Kidney (tissue), 14 donors: Measurements from ENCODE around the gene ACTR6. TPM values are rescaled to one million over a fixed set of nuclear protein-coding genes. Genes with fewer than 3 reads are reported as not detected.
"Not testable (repeated sequence)": the region's sequence is repeated elsewhere in the genome, so short reads cannot be mapped to it uniquely, and the experiment has no call there.

Experiments used
- DNase-seq, 5 donors: peaks; one replicate each; pipeline ENCODE4 v3.0.0-alpha.2; 2013 to 2020
- FAIRE-seq: peaks from 2 replicates; lab custom pipeline; 2012; peaks lifted over from hg19 to GRCh38; lab: Jason Lieb, UNC
- H3K27ac ChIP-seq, 2 donors: one replicate each; pipeline ENCODE4 v1.7.0; 2013; ENCODE audit warnings: low read depth in 2 of 2, low read length in 2 of 2, inconsistent platforms in 1 of 2
- H3K27me3 ChIP-seq: one replicate; pipeline ENCODE4 v1.7.1; 2013; ENCODE audit warnings: low read length, inconsistent platforms; ENCODE audit not compliant: control insufficient read depth, insufficient read depth
- H3K36me3 ChIP-seq, 3 donors: one replicate each; pipeline versions ENCODE4 v1.7.0 to v1.7.1; 2013; ENCODE audit warnings: low read length in 3 of 3, control low read depth in 1 of 3, inconsistent platforms in 1 of 3; ENCODE audit not compliant: insufficient read depth in 3 of 3, control insufficient read depth in 2 of 3
- H3K4me1 ChIP-seq, 3 donors: one replicate each; pipeline versions ENCODE4 v1.7.0 to v1.7.1; 2013; ENCODE audit warnings: low read length in 3 of 3, inconsistent platforms in 1 of 3, low read depth in 1 of 3; ENCODE audit not compliant: control insufficient read depth in 2 of 3, insufficient read depth in 2 of 3
- H3K4me3 ChIP-seq, 3 donors: one replicate each; pipeline versions ENCODE4 v1.7.0 to v1.8.1; 2013; ENCODE audit warnings: low read length in 3 of 3, control low read depth in 1 of 3, inconsistent platforms in 1 of 3
- H3K9ac ChIP-seq, 3 donors: one replicate each; pipeline versions ENCODE4 v1.7.0 to v1.7.1; 2013; ENCODE audit warnings: low read length in 3 of 3, control low read depth in 1 of 3, inconsistent platforms in 1 of 3
- H3K9me3 ChIP-seq, 3 donors: one replicate each; pipeline versions ENCODE4 v1.7.0 to v1.7.1; 2013; ENCODE audit warnings: low read length in 3 of 3, control low read depth in 1 of 3, inconsistent platforms in 1 of 3; ENCODE audit not compliant: control insufficient read depth in 2 of 3, insufficient read depth in 1 of 3
- intact Hi-C: fragments of 100-400 bp; cut with DNase I; formaldehyde crosslinking; loops from one replicate; pipeline ENCODE4 v1.11.1; 2022
- polyA plus RNA-seq: library from polyadenylated mRNA; stranded (reverse); fragments of 350-450 nt; fragmentation: Illumina TruSeq; extraction: RNeasy Lipid Tissue Mini Kit (QIAGEN cat#74804); gene quantifications from one replicate; pipeline ENCODE4 v1.2.3, GENCODE V29; 2014; ENCODE audit warnings: low read depth, low replicate concordance; ENCODE audit not compliant: insufficient read depth
- total RNA-seq: library from RNA; stranded (reverse); fragmentation: NEBNext Ultra II Directional; extraction: Animal tissue kit (Norgen Biotek cat#: 25700); gene quantifications from one replicate; pipeline ENCODE4 v1.2.1, GENCODE V29; 2021
- TF ChIP-seq, protein P1 (sequence below): IDR thresholded peaks from 3 replicates; pipeline ENCODE4 v1.5.1; 2012; ENCODE audit warnings: mild to moderate bottlenecking, moderate library complexity, borderline replicate concordance; ENCODE audit not compliant: insufficient read depth; ENCODE audit errors: extremely low read depth
- donor health status: control.
- donor health status: control.
- donor health status: control.
- donor health status: control.
- donor health status: control.
- donor health status: DM: yes; HTN: yes; CAD: no.
- donor health status: Normal renal cell carcinoma (clear cell type).

The ACTR6 gene
- total and polyA plus RNA-seq, 2 donors from 2014 or later, result 23.1 to 29.2 TPM

DNA sequence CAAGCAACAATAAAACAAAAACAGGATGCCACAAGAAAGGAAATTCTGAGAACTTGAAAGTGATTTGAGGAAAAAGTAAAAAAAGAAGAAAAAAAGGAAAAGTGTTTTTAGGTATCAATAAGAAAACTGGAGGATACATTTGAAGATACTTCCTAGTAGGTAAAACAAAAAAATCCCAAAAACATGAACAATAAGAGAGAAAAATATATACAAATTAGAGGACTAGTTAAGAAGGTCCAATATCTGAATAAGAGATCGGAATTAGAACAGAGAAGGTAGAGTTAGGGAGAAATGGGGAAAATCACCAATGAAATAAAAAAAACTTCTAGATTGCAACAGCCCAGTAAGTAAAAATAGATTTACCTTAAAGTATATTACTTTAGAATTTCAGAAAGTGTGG lies 57.5 kb downstream of the ACTR6 start:
- H3K27ac ChIP-seq, result no peak overlapping the region
- DNase-seq (no peak), FAIRE-seq (no peak)
- intact Hi-C loops, result no loop called here
- H3K9ac ChIP-seq, result no peak overlapping the region
- TF ChIP-seq, protein P1, sequence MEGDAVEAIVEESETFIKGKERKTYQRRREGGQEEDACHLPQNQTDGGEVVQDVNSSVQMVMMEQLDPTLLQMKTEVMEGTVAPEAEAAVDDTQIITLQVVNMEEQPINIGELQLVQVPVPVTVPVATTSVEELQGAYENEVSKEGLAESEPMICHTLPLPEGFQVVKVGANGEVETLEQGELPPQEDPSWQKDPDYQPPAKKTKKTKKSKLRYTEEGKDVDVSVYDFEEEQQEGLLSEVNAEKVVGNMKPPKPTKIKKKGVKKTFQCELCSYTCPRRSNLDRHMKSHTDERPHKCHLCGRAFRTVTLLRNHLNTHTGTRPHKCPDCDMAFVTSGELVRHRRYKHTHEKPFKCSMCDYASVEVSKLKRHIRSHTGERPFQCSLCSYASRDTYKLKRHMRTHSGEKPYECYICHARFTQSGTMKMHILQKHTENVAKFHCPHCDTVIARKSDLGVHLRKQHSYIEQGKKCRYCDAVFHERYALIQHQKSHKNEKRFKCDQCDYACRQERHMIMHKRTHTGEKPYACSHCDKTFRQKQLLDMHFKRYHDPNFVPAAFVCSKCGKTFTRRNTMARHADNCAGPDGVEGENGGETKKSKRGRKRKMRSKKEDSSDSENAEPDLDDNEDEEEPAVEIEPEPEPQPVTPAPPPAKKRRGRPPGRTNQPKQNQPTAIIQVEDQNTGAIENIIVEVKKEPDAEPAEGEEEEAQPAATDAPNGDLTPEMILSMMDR, result no peak
- no peaks in the 10 kb centered on the region for H3K9me3 ChIP-seq
- H3K4me1 ChIP-seq, result no peaks in the 10 kb centered on the region
- no peak overlapping the region for H3K4me3 ChIP-seq
- H3K27me3 ChIP-seq, result no peaks in the 10 kb centered on the region
- H3K36me3 ChIP-seq, result no peaks in the 10 kb centered on the region

DNA sequence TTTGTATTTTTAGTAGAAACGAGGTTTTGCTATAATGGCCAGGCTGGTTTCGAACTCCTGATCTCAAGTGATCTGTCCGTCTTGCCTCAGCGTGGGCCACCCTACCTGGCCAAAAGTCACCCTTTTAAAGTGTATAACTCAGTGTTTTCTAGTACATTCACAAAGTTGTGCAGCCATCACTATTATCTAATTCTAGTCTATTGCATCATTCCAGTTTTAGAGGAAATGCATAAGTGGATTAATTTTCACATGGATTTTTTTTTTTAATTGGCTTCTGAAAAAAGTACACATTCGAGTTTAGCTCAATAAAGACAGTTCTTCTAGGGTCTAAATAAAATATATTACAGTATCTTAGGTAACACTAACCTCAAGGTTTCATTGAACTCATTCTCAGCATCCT lies 62.5 kb downstream of the ACTR6 start:
- H3K4me1 ChIP-seq, result no peaks in the 10 kb centered on the region
- H3K9ac ChIP-seq, result no peak overlapping the region
- no peaks in the 10 kb centered on the region for H3K36me3 ChIP-seq
- no peak for FAIRE-seq
- no peak overlapping the region for H3K4me3 ChIP-seq
- H3K27ac ChIP-seq, result no peak overlapping the region
- intact Hi-C loops, result no loop called here
- TF ChIP-seq, protein P1, result no peak
- H3K9me3 ChIP-seq, result no peaks in the 10 kb centered on the region
- H3K27me3 ChIP-seq, result no peaks in the 10 kb centered on the region
- no peak for DNase-seq

DNA sequence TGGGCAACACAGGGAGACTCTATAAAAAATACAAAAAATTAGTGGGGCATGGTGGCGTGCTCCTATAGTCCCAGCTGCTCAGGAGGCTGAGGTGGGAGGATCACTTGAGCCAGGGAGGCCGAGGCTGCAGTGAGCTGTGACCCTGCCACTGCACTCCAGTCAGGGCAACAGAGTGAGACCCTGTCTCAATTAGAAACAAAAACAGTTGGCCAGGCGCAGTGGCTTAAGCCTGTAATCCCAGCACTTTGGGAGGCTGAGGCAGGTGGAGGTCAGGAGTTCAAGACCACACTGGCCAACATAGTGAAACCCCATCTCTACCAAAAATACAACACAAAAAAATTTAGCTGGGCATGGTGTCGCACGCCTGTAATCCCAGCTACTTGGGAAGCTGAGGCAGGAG lies 64.5 kb downstream of the ACTR6 start:
- H3K27me3 ChIP-seq, FAIRE-seq, H3K4me3 ChIP-seq, H3K9me3 ChIP-seq, intact Hi-C loops, DNase-seq, H3K9ac ChIP-seq, H3K27ac ChIP-seq, H3K36me3 ChIP-seq: not testable (repeated sequence)
- H3K4me1 ChIP-seq, result peaks cover 4 to 12% (median 9%) of the 10 kb centered on the region in 3 donors

DNA sequence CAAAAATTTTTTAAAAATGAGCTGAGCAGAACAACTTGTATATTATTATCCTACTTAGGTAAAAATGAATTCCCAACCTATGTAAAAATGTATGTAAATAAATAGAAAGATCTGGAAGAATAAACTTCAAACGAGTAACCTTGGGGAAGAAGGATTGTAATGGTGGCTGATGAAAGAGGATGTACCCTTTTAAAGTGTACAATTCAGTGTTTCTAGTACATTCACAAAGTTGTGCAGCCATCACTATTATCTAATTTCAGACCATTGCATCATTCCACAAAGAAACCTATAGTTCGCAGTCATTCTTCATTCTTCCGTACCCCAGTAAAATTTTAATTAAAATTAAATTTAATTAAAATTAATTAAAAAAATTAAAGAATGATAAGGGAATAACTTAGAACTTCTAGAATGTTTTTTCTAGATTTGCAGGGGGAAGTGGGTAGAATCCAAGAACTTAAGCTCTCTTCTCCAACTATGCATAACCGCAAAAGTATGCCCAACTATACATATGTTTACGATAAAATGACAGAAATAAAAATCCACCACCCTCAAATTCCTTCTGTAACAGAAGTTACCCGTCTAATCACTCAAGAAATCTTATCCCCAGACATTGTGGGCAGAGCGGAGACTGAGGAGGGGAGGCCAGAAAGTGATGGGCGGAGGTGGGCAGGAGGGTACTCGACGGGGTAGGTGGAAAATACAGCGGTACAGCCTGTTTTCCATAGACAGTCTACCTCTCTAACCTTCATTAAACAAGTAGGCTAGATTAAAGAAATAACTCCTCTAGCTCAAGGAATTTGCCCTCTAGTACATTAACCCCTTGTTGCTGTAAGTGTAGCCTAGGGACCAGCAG lies 65.3 kb downstream of the ACTR6 start:
- H3K4me3 ChIP-seq, result peak overlapping the region; percentile 79 to 95 (median 83)
- TF ChIP-seq, protein P1, result no peak
- peak overlapping the region in 2 of 3 donors; percentile 80 to 94 for H3K9ac ChIP-seq
- H3K27ac ChIP-seq, result peak overlapping the region; percentile 28 to 93
- H3K27me3 ChIP-seq, result no peaks in the 10 kb centered on the region
- intact Hi-C loops, result no loop called here
- DNase-seq, result peak in 1 of 5 donors; percentile 53
- H3K4me1 ChIP-seq, result peaks cover 4 to 12% (median 9%) of the 10 kb centered on the region in 3 donors
- FAIRE-seq, result no peak
- no peaks in the 10 kb centered on the region for H3K9me3 ChIP-seq
- no peaks in the 10 kb centered on the region for H3K36me3 ChIP-seq
